WERI-Rb-1 (cell line): ENCODE measurements around the gene SQSTM1.

Source experiments
- DNase-seq: peaks from one replicate; pipeline ENCODE4 v3.0.0-alpha.2; 2020
- H3K27ac ChIP-seq: fragments of 250-450 bp; sonication (Bioruptor Pico); 2 replicates; pipeline ENCODE4 v1.5.1; 2020; ENCODE audit warnings: mild to moderate bottlenecking, moderate library complexity
- H3K27me3 ChIP-seq: fragments of 250-450 bp; sonication (Bioruptor Pico); 2 replicates; pipeline ENCODE4 v1.5.1; 2021; ENCODE audit warnings: mild to moderate bottlenecking, low read depth, moderate library complexity; ENCODE audit not compliant: insufficient read depth, severe bottlenecking
- H3K36me3 ChIP-seq: fragments of 250-450 bp; sonication (Bioruptor Pico); 2 replicates; pipeline ENCODE4 v1.5.1; 2020; ENCODE audit warnings: mild to moderate bottlenecking, moderate library complexity
- H3K4me3 ChIP-seq: 2 replicates; pipeline ENCODE4 v1.5.1; 2011; ENCODE audit warnings: low read depth, mild to moderate bottlenecking, control low read depth, low read length
- H3K9me3 ChIP-seq: fragments of 250-450 bp; sonication (Bioruptor Pico); 2 replicates; pipeline ENCODE4 v1.5.1; 2021; ENCODE audit warnings: mild to moderate bottlenecking, moderate library complexity; ENCODE audit not compliant: severe bottlenecking
- CTCF ChIP-seq: IDR thresholded peaks from 2 replicates; pipeline ENCODE4 v1.5.1; 2011; ENCODE audit warnings: low read depth, mild to moderate bottlenecking, control low read depth, inconsistent platforms, low read length

Gene SQSTM1

GRCh38 chr5:179806250-179807048 lies 14.3 kb upstream of the SQSTM1 start, which contains the start of gene MGAT4B:
Gene MGAT4B, minus strand, starts transcription at chr5:179806866. Its CDS starts 283 bp downstream, at chr5:179806583.
- peak within 1 kb of the TSS; percentile 78 for H3K27ac ChIP-seq
- no peaks in the 10 kb centered on the region for H3K36me3 ChIP-seq
- DNase-seq: peak; percentile 41
- peak within 1 kb of the TSS; percentile 61 for H3K4me3 ChIP-seq
- no peaks in the 10 kb centered on the region for H3K27me3 ChIP-seq
- no peak for TF ChIP-seq CTCF
- no peaks in the 10 kb centered on the region for H3K9me3 ChIP-seq

DNA sequence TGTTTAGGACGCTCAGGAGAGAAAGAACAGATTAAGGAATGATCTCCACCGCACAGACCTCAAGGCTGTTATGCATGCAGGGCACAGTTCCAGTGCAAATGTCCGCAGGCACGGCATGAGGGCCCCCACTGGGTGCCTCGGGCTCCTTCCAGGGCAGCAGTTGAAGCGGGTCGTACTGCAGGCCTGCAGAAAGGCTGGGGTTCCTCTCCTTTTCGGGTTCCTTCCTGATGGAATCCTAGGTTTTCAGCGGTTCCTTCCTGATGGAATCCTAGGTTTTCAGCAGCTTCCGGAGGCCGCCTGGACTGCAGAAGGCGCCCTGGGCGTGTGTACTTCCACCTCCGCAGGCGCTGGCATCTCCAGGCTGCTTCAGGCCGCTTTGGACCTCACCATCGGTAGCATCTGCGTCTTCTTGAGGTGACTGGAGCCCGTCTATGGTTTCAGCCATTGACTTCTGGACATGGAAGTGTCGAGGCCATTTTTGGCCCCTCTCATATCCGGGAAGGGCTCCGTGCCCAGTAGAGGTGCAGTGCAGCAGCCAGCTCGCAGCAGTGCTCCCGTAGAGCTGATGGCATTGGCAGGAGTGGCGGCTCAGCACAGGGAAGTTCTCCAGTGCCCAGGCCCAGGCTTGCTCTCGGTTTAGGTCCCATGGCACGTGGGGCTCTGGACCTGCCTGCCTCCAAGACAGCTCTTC lies 8.4 kb upstream of the SQSTM1 start:
- Histone ChIP-seq H3K27me3 (no peaks in the 10 kb centered on the region), H3K36me3 (no peaks in the 10 kb centered on the region), H3K27ac (no peak overlapping the region), H3K4me3 (no peak overlapping the region), H3K9me3 (no peaks in the 10 kb centered on the region)
- no peak for TF ChIP-seq CTCF
- DNase-seq: no peak

DNA sequence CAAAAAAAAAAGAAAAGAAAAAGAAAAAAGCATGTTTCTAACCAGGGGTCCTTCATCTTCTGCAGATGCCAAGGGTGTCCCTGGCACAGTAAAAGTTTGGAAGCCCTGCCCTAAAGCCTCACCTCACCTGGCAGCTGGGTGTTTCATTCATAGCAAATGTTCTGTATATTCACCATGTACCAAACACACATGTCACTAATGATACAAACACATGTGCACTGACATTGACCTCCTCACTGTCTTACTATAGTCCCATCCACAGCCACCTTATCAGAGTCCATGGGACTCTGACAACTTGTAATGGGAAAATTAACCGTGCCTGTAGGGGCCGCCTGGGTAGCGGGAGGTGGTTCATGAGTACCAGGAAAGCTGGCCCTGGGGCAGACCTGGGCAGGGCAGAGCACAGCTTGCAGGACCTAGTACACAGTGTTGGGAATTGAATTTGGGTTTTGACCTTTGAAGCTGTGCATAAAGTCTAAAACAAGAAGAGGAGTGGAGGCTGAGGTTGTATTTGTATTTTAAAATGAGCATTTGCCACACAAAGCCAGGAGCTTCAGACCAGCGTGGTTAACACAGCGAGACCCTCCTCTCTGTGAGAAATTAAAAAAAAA lies 7.6 kb upstream of the SQSTM1 start:
- TF ChIP-seq CTCF: no peak
- H3K36me3 ChIP-seq: no peaks in the 10 kb centered on the region
- H3K4me3 ChIP-seq: no peak overlapping the region
- no peaks in the 10 kb centered on the region for H3K27me3 ChIP-seq
- H3K9me3 ChIP-seq: no peaks in the 10 kb centered on the region
- H3K27ac ChIP-seq: no peak overlapping the region
- DNase-seq: no peak

- Histone ChIP-seq H3K4me3 (no peak overlapping the region), H3K9me3 (no peaks in the 10 kb centered on the region), H3K27ac (no peak overlapping the region), H3K27me3 (no peaks in the 10 kb centered on the region), H3K36me3 (no peaks in the 10 kb centered on the region)
- no peak for TF ChIP-seq CTCF
- no peak for DNase-seq
Observed at GRCh38 chr5:179814090-179814489, 6.6 kb upstream of the SQSTM1 start.

DNA sequence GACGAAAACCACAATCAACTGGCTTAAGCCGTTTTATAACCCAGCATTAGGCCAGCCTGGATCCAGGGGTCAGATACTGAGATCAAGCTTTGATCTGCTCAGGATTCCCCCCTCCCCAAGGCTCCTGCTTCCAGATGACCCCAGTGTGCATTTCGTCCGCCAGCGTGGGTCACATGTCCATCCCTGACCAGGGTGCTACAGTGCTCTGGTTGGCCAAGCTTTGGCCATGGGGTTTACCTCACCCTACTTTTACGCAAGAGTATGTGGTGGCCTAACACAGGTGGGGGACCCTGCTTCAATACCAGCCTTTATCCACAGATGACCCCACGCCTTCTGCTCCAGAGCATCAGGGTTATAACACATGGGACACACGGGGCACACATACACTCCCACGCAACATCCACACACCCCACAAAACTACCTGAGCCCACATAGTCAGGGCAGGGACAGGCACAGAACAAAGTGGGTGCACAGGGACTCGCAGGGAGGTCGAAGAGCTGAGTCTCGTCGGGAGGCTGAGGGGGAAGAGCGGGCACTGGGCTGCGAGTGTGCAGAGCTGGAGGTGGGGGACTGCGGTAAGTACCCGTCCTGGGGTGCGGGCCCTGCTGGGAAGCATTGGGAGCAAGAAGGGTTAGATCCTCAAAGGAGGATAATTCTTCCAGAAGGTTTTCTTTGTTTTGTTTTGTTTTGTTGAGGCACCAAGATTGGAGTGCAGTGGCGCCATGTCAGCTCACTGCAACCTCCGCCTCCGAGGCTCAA lies 5.0 kb upstream of the SQSTM1 start:
- H3K27ac ChIP-seq: no peak overlapping the region
- no peak for TF ChIP-seq CTCF
- H3K27me3 ChIP-seq: no peaks in the 10 kb centered on the region
- no peaks in the 10 kb centered on the region for H3K36me3 ChIP-seq
- DNase-seq: no peak
- no peak overlapping the region for H3K4me3 ChIP-seq
- no peaks in the 10 kb centered on the region for H3K9me3 ChIP-seq
